ENCODE results near the gene RPGR. TPM values are rescaled to one million over a fixed set of nuclear protein-coding genes. Genes with fewer than 3 reads are reported as not detected.

The RPGR gene
- total RNA-seq, 1 experiment from 2014 or later, result 23.8 TPM

DNA sequence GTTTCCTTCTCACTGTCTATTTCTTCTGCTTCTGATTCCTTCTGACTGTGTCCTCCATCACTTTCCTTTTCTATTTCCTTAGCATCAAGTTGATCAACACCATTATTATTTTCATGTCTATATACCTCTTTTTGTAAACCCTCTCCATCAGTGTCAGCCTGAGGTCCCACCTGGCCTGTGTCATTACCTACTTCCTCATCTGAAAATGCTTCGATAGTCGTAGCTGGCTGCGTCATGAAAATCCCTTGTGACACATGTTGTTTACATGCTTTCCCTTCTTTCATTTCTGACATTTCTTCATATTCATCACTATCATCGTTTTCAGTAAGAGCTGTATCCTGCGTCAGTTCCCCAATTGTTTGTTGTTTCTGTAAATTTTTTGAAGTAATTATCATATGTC, 39.6 kb downstream of the RPGR start:
- Mint-ChIP-seq H3K9me3 (ENCODE audit: unreplicated experiment) (no peaks in the 10 kb centered on the region), H3K4me3 (ENCODE audit: unreplicated experiment) (no peak overlapping the region), H3K4me1 (ENCODE audit: insufficient read depth, unreplicated experiment) (no peaks in the 10 kb centered on the region), H3K27me3 (ENCODE audit: insufficient read depth, unreplicated experiment) (peaks cover 38% of the 10 kb centered on the region), H3K27ac (ENCODE audit: low read depth, unreplicated experiment) (peak overlapping the region; percentile 3), H3K36me3 (ENCODE audit: insufficient read depth, unreplicated experiment) (peaks cover 30% of the 10 kb centered on the region)
- TF ChIP-seq, protein P1, sequence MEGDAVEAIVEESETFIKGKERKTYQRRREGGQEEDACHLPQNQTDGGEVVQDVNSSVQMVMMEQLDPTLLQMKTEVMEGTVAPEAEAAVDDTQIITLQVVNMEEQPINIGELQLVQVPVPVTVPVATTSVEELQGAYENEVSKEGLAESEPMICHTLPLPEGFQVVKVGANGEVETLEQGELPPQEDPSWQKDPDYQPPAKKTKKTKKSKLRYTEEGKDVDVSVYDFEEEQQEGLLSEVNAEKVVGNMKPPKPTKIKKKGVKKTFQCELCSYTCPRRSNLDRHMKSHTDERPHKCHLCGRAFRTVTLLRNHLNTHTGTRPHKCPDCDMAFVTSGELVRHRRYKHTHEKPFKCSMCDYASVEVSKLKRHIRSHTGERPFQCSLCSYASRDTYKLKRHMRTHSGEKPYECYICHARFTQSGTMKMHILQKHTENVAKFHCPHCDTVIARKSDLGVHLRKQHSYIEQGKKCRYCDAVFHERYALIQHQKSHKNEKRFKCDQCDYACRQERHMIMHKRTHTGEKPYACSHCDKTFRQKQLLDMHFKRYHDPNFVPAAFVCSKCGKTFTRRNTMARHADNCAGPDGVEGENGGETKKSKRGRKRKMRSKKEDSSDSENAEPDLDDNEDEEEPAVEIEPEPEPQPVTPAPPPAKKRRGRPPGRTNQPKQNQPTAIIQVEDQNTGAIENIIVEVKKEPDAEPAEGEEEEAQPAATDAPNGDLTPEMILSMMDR (IDR thresholded peaks at IDR 0.05; ENCODE audit: unreplicated experiment), result no peak
- no peak for DNase-seq (ENCODE audit: unreplicated experiment)
- CTCF ChIA-PET, result no interaction called here
- intact Hi-C loops (cut with micrococcal nuclease), result no loop called here
- POLR2A ChIA-PET, result no interaction called here
- no TSS peak for BruUV-seq (replicated peaks)

GRCh38 chrX:38285649-38286048, 41.7 kb downstream of the RPGR start:
- no peak overlapping the region for H3K4me3 Mint-ChIP-seq (ENCODE audit: unreplicated experiment)
- H3K27me3 Mint-ChIP-seq (ENCODE audit: insufficient read depth, unreplicated experiment), result peaks cover 48% of the 10 kb centered on the region
- no TSS peak for BruUV-seq (replicated peaks)
- DNase-seq (ENCODE audit: unreplicated experiment), result no peak
- TF ChIP-seq, protein P1 (IDR thresholded peaks at IDR 0.05; ENCODE audit: unreplicated experiment), result no peak
- ChIA-PET POLR2A (no interaction called here), CTCF (no interaction called here)
- H3K36me3 Mint-ChIP-seq (ENCODE audit: insufficient read depth, unreplicated experiment), result peaks cover 36% of the 10 kb centered on the region
- no peak overlapping the region for H3K27ac Mint-ChIP-seq (ENCODE audit: low read depth, unreplicated experiment)
- H3K4me1 Mint-ChIP-seq (ENCODE audit: insufficient read depth, unreplicated experiment), result no peaks in the 10 kb centered on the region
- no peaks in the 10 kb centered on the region for H3K9me3 Mint-ChIP-seq (ENCODE audit: unreplicated experiment)
- intact Hi-C loops (cut with micrococcal nuclease), result no loop called here

- CTCF ChIA-PET, result interaction anchor here (1.9 kb wide), 1 partner anchor 63 kb away, joined by 6 read pairs; no protein-coding TSS in a partner anchor
- Mint-ChIP-seq H3K9me3 (ENCODE audit: unreplicated experiment) (no peaks in the 10 kb centered on the region), H3K4me1 (ENCODE audit: insufficient read depth, unreplicated experiment) (peaks cover 6% of the 10 kb centered on the region), H3K4me3 (ENCODE audit: unreplicated experiment) (no peak overlapping the region), H3K27me3 (ENCODE audit: insufficient read depth, unreplicated experiment) (peaks cover 32% of the 10 kb centered on the region), H3K27ac (ENCODE audit: low read depth, unreplicated experiment) (no peak overlapping the region), H3K36me3 (ENCODE audit: insufficient read depth, unreplicated experiment) (peaks cover 17% of the 10 kb centered on the region)
- TF ChIP-seq, protein P1 (IDR thresholded peaks at IDR 0.05; ENCODE audit: unreplicated experiment), result peak; percentile 10
- POLR2A ChIA-PET, result interaction anchor here (0.7 to 0.8 kb wide), 2 partner anchors 9 to 14 kb away, joined by 3 to 5 read pairs; no protein-coding TSS in a partner anchor
- BruUV-seq (replicated peaks), result no TSS peak
- DNase-seq (ENCODE audit: unreplicated experiment), result no peak
- intact Hi-C loops (cut with micrococcal nuclease), result no loop called here
Measured at GRCh38 chrX:38282049-38282448, 45.3 kb downstream of the RPGR start.

GRCh38 chrX:38279188-38279587, 48.1 kb downstream of the RPGR start:
- intact Hi-C loops (cut with micrococcal nuclease), result no loop called here
- Mint-ChIP-seq H3K27ac (ENCODE audit: low read depth, unreplicated experiment) (peak overlapping the region; percentile 15), H3K4me3 (ENCODE audit: unreplicated experiment) (no peak overlapping the region), H3K27me3 (ENCODE audit: insufficient read depth, unreplicated experiment) (peaks cover 23% of the 10 kb centered on the region), H3K4me1 (ENCODE audit: insufficient read depth, unreplicated experiment) (peaks cover 16% of the 10 kb centered on the region), H3K9me3 (ENCODE audit: unreplicated experiment) (no peaks in the 10 kb centered on the region), H3K36me3 (ENCODE audit: insufficient read depth, unreplicated experiment) (peaks cover 13% of the 10 kb centered on the region)
- TF ChIP-seq, protein P1 (IDR thresholded peaks at IDR 0.05; ENCODE audit: unreplicated experiment), result no peak
- BruUV-seq (replicated peaks), result no TSS peak
- no peak for DNase-seq (ENCODE audit: unreplicated experiment)
- ChIA-PET POLR2A (interaction anchor here (0.7 to 1.1 kb wide), 2 partner anchors 14 to 48 kb away, joined by 3 read pairs; no protein-coding TSS in a partner anchor), CTCF (interaction anchor here (1.0 to 1.9 kb wide), 2 partner anchors 48 to 52 kb away, joined by 5 read pairs; partner anchors contain the start of gene RPGR)

Measured in MCF 10A (cell line).